ENCODE data around the gene TBC1D7.

Gene TBC1D7

GRCh38 chr6:13334953-13335352 lies 6.6 kb upstream of the TBC1D7 start:
- no peaks in the 10 kb centered on the region for H3K36me3 ChIP-seq (ENCODE audit: insufficient read depth)
- H3K4me2 ChIP-seq: no peak overlapping the region
- H2AFZ ChIP-seq (ENCODE audit: low read depth): no peak overlapping the region
- no peaks in the 10 kb centered on the region for H3K27me3 ChIP-seq (ENCODE audit: insufficient read depth, low read depth)
- H3K79me2 ChIP-seq (ENCODE audit: insufficient read depth, low read depth): no peaks in the 10 kb centered on the region
- TF ChIP-seq, protein P1, sequence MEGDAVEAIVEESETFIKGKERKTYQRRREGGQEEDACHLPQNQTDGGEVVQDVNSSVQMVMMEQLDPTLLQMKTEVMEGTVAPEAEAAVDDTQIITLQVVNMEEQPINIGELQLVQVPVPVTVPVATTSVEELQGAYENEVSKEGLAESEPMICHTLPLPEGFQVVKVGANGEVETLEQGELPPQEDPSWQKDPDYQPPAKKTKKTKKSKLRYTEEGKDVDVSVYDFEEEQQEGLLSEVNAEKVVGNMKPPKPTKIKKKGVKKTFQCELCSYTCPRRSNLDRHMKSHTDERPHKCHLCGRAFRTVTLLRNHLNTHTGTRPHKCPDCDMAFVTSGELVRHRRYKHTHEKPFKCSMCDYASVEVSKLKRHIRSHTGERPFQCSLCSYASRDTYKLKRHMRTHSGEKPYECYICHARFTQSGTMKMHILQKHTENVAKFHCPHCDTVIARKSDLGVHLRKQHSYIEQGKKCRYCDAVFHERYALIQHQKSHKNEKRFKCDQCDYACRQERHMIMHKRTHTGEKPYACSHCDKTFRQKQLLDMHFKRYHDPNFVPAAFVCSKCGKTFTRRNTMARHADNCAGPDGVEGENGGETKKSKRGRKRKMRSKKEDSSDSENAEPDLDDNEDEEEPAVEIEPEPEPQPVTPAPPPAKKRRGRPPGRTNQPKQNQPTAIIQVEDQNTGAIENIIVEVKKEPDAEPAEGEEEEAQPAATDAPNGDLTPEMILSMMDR (conservative IDR thresholded peaks at IDR 0.05; ENCODE audit: low read depth, low read length): no peak
- H3K27ac ChIP-seq: no peak overlapping the region
- H3K4me3 ChIP-seq (IDR thresholded peaks at IDR 0.05; ENCODE audit: insufficient read depth, low read depth, low read length): no peak overlapping the region
- H4K20me1 ChIP-seq (ENCODE audit: insufficient read depth): no peaks in the 10 kb centered on the region
- H3K4me1 ChIP-seq (ENCODE audit: low read depth, poor library complexity, severe bottlenecking): peaks cover 9% of the 10 kb centered on the region
- H3K9ac ChIP-seq: no peak overlapping the region

- Histone ChIP-seq H3K9ac (no peak overlapping the region), H3K4me1 (ENCODE audit: low read depth, poor library complexity, severe bottlenecking) (peaks cover 16% of the 10 kb centered on the region), H3K4me2 (no peak overlapping the region), H3K36me3 (ENCODE audit: insufficient read depth) (no peaks in the 10 kb centered on the region), H4K20me1 (ENCODE audit: insufficient read depth) (no peaks in the 10 kb centered on the region), H3K79me2 (ENCODE audit: insufficient read depth, low read depth) (no peaks in the 10 kb centered on the region), H3K4me3 (IDR thresholded peaks at IDR 0.05; ENCODE audit: insufficient read depth, low read depth, low read length) (no peak overlapping the region), H2AFZ (ENCODE audit: low read depth) (no peak overlapping the region), H3K27ac (no peak overlapping the region), H3K27me3 (ENCODE audit: insufficient read depth, low read depth) (no peaks in the 10 kb centered on the region)
- TF ChIP-seq, protein P1 (conservative IDR thresholded peaks at IDR 0.05; ENCODE audit: low read depth, low read length): no peak
Observed at GRCh38 chr6:13332349-13332706, 4.0 kb upstream of the TBC1D7 start.

DNA sequence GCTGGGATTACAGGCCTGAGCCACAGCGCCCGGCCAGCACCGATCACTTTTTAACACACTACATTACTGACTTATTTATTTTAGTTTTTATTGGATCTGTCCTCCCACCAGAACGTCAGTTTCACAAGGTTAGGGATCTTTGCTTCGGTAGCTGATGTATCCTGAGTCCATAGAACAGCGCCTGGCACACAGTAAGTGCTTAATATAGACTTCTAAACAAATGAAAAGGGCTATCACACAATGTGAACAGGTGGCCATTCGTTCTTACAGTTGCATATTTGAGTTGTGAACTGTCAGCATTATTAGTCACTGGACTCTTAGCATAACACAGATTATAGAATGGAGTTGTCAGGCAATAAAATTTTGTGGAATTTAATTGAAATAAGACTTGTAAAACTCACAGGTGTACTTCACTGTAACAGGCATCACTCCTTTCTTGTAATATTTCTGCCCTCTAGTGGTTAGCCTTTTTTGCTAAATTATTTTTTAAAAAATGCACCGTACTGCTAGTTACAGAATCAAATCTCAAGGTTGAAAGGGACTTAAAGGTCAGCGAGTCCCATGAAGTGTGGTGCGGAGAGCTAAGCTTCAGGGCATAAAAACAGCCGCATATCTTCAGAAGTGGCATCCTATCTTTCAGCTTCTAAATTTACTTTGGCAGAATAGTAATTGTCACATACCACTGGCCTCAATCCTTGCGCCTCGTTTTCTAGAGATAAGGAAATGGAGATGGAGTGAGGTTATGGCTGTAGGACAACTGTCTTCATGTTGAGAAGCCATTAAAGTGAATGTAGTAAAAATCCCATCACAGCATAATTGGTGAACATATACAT lies 3.4 kb upstream of the TBC1D7 start:
- no peak overlapping the region for H3K4me3 ChIP-seq (IDR thresholded peaks at IDR 0.05; ENCODE audit: insufficient read depth, low read depth, low read length)
- 0 out of 2 replicates have a peak overlapping the region, but pooled peaks have one; percentile 20 for H2AFZ ChIP-seq (ENCODE audit: low read depth)
- H3K4me1 ChIP-seq (ENCODE audit: low read depth, poor library complexity, severe bottlenecking): peaks cover 22% of the 10 kb centered on the region
- H3K9ac ChIP-seq: no peak overlapping the region
- no peak overlapping the region for H3K4me2 ChIP-seq
- no peaks in the 10 kb centered on the region for H4K20me1 ChIP-seq (ENCODE audit: insufficient read depth)
- H3K27ac ChIP-seq: no peak overlapping the region
- TF ChIP-seq, protein P1 (conservative IDR thresholded peaks at IDR 0.05; ENCODE audit: low read depth, low read length): peak; percentile 80
- no peaks in the 10 kb centered on the region; the same call in 1 of the 2 replicates for H3K79me2 ChIP-seq (ENCODE audit: insufficient read depth, low read depth)
- no peaks in the 10 kb centered on the region for H3K27me3 ChIP-seq (ENCODE audit: insufficient read depth, low read depth)
- no peaks in the 10 kb centered on the region for H3K36me3 ChIP-seq (ENCODE audit: insufficient read depth)

GRCh38 chr6:13328875-13329183 lies 492 bp upstream of the TBC1D7 start:
- TF ChIP-seq, protein P1 (conservative IDR thresholded peaks at IDR 0.05; ENCODE audit: low read depth, low read length): no peak
- no peaks in the 10 kb centered on the region; the same call in 1 of the 2 replicates for H3K79me2 ChIP-seq (ENCODE audit: insufficient read depth, low read depth)

More at GRCh38 chr6:13328875-13329183, 492 bp upstream of the TBC1D7 start:
- H3K27ac ChIP-seq: peak overlapping the region; percentile 62
- peak overlapping the region; percentile 68 for H3K4me2 ChIP-seq
- H3K36me3 ChIP-seq (ENCODE audit: insufficient read depth): no peaks in the 10 kb centered on the region
- no peaks in the 10 kb centered on the region for H3K27me3 ChIP-seq (ENCODE audit: insufficient read depth, low read depth)
- H3K9ac ChIP-seq: peak overlapping the region; percentile 83
- H3K4me1 ChIP-seq (ENCODE audit: low read depth, poor library complexity, severe bottlenecking): peaks cover 19% of the 10 kb centered on the region
- H3K4me3 ChIP-seq (IDR thresholded peaks at IDR 0.05; ENCODE audit: insufficient read depth, low read depth, low read length): no peak overlapping the region
- no peaks in the 10 kb centered on the region for H4K20me1 ChIP-seq (ENCODE audit: insufficient read depth)
- peak overlapping the region; percentile 97 for H2AFZ ChIP-seq (ENCODE audit: low read depth)
